ENCODE data around the gene TMEM184A. TPM values are rescaled to one million over a fixed set of nuclear protein-coding genes. Genes with fewer than 3 reads are reported as not detected.

Gene TMEM184A
- total and polyA plus RNA-seq, 2 of the 13 experiments (the other 11 are each of a cell fraction or from before 2014, with no cell fraction given), result 9.5 to 20.4 TPM

DNA sequence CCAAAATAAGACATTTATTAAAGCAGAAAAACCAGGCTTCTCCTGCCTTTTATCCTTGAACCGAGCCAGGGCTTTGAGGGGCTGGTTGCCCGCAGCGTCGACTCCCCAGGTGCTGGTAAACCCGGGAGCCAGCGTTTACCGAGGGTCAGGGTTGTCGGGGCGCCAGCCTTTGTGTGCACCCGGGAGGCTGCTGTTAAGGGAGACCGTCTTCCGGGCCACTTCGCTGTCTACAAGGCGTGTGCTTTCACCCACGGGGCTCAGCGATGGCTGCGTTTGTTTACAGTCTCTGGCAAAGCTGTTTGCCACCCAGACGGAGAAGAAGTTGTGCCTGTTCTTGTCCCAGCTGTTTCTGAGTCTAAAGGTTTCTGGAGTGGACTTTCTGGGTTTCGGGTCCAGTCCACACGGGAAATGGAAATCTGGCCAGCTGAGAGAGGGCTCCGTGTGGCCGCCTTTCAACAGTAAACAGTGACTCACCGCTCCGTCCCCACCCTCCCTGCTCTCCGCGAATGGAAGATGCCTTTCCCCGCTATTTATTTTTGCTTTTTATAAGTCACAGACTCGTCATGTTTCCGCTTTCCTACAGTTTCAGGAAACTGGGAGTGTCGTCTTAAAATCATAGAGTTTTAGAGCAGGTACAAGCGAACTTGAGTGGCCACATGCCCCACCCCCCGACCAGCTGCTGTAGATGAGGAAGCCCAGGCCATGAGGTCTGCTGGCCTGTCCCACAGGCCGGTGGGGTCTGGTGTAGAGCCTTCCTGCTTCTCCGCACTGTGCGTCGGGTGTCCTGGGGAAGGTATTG, 23.4 kb downstream of the TMEM184A start (continued):
- TF ChIP-seq, protein P1, sequence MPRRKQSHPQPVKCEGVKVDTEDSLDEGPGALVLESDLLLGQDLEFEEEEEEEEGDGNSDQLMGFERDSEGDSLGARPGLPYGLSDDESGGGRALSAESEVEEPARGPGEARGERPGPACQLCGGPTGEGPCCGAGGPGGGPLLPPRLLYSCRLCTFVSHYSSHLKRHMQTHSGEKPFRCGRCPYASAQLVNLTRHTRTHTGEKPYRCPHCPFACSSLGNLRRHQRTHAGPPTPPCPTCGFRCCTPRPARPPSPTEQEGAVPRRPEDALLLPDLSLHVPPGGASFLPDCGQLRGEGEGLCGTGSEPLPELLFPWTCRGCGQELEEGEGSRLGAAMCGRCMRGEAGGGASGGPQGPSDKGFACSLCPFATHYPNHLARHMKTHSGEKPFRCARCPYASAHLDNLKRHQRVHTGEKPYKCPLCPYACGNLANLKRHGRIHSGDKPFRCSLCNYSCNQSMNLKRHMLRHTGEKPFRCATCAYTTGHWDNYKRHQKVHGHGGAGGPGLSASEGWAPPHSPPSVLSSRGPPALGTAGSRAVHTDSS (CRISPR knock-in tag; conservative IDR thresholded peaks at IDR 0.05), result no peak
- TF ChIP-seq ZNF101 (CRISPR knock-in tag; IDR thresholded peaks at IDR 0.05; ENCODE audit: borderline replicate concordance, low read depth), result no peak
- no peak for TF ChIP-seq KAT7 (CRISPR knock-in tag; IDR thresholded peaks at IDR 0.05; ENCODE audit: borderline replicate concordance)
- no peak for TF ChIP-seq MBNL3 (CRISPR knock-in tag; conservative IDR thresholded peaks at IDR 0.05)
- no peak for TF ChIP-seq ZNF737 (CRISPR knock-in tag; IDR thresholded peaks at IDR 0.05; ENCODE audit: borderline replicate concordance)
- no peak for TF ChIP-seq CENPT (CRISPR knock-in tag; IDR thresholded peaks at IDR 0.05; ENCODE audit: low read depth)
- TF ChIP-seq MTA3 (CRISPR knock-in tag; IDR thresholded peaks at IDR 0.05), result no peak
- no peak for TF ChIP-seq HCFC1 (IDR thresholded peaks at IDR 0.05; ENCODE audit: low read depth, low read length)
- TF ChIP-seq, protein P2, sequence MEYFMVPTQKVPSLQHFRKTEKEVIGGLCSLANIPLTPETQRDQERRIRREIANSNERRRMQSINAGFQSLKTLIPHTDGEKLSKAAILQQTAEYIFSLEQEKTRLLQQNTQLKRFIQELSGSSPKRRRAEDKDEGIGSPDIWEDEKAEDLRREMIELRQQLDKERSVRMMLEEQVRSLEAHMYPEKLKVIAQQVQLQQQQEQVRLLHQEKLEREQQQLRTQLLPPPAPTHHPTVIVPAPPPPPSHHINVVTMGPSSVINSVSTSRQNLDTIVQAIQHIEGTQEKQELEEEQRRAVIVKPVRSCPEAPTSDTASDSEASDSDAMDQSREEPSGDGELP (IDR thresholded peaks at IDR 0.05; ENCODE audit: borderline replicate concordance, low read depth), result peak; percentile 98
- TF ChIP-seq ZNF781 (CRISPR knock-in tag; IDR thresholded peaks at IDR 0.05; ENCODE audit: borderline replicate concordance, not compliant biosample characterization), result no peak
- no peak for TF ChIP-seq ZNF768 (CRISPR knock-in tag; IDR thresholded peaks at IDR 0.05)
- TF ChIP-seq KDM1A (CRISPR knock-in tag; IDR thresholded peaks at IDR 0.05), result no peak
- no peak for TF ChIP-seq ZNF180 (CRISPR knock-in tag; IDR thresholded peaks at IDR 0.05; ENCODE audit: borderline replicate concordance, low read depth)
- 0 out of 2 replicates have a peak, but pooled peaks have one; percentile 16 for TF ChIP-seq ZBTB21 (CRISPR knock-in tag; IDR thresholded peaks at IDR 0.05)
- TF ChIP-seq ZKSCAN5 (CRISPR knock-in tag; IDR thresholded peaks at IDR 0.05), result no peak
- no peak for TF ChIP-seq ZNF251 (CRISPR knock-in tag; IDR thresholded peaks at IDR 0.05)
- 0 out of 2 replicates have a peak, but pooled peaks have one; percentile 25 for TF ChIP-seq SPEN (CRISPR knock-in tag; IDR thresholded peaks at IDR 0.05; ENCODE audit: low read depth)
- TF ChIP-seq ZNF564 (CRISPR knock-in tag; IDR thresholded peaks at IDR 0.05), result no peak
- TF ChIP-seq, protein P3, sequence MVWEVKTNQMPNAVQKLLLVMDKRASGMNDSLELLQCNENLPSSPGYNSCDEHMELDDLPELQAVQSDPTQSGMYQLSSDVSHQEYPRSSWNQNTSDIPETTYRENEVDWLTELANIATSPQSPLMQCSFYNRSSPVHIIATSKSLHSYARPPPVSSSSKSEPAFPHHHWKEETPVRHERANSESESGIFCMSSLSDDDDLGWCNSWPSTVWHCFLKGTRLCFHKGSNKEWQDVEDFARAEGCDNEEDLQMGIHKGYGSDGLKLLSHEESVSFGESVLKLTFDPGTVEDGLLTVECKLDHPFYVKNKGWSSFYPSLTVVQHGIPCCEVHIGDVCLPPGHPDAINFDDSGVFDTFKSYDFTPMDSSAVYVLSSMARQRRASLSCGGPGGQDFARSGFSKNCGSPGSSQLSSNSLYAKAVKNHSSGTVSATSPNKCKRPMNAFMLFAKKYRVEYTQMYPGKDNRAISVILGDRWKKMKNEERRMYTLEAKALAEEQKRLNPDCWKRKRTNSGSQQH (CRISPR knock-in tag; IDR thresholded peaks at IDR 0.05; ENCODE audit: low read depth), result 0 out of 2 replicates have a peak, but pooled peaks have one; percentile 29
- no peak for TF ChIP-seq NFE2L1 (CRISPR knock-in tag; IDR thresholded peaks at IDR 0.05; ENCODE audit: borderline replicate concordance)
- no peak for TF ChIP-seq PRDM4 (CRISPR knock-in tag; IDR thresholded peaks at IDR 0.05; ENCODE audit: borderline replicate concordance)
- TF ChIP-seq ZNF441 (CRISPR knock-in tag; IDR thresholded peaks at IDR 0.05; ENCODE audit: borderline replicate concordance), result peak; percentile 49; the same call in 1 of the 2 replicates
- TF ChIP-seq HOXA3 (CRISPR knock-in tag; IDR thresholded peaks at IDR 0.05), result peak; percentile 27; the same call in 1 of the 2 replicates
- TF ChIP-seq MZF1 (CRISPR knock-in tag; IDR thresholded peaks at IDR 0.05; ENCODE audit: borderline replicate concordance), result no peak

Data from HepG2 (cell line).